Activated naive CD4-positive, alpha-beta T cell treated with anti-CD3 and anti-CD28 coated beads, Interleukin-2, amount 50 U/mL, for 24 hours (primary cell): Measurements from ENCODE around the gene CHAD.

Source experiments
- H3K27ac Mint-ChIP-seq: one replicate; pipeline ENCODE4 v1.8.0; 2021; ENCODE audit warnings: mild to moderate bottlenecking, mixed read lengths
- H3K27me3 Mint-ChIP-seq: one replicate; pipeline ENCODE4 v1.8.0; 2021; ENCODE audit warnings: mixed read lengths
- H3K36me3 Mint-ChIP-seq: one replicate; pipeline ENCODE4 v1.8.0; 2021; ENCODE audit warnings: mixed read lengths
- H3K4me1 Mint-ChIP-seq: one replicate; pipeline ENCODE4 v1.8.0; 2021; ENCODE audit warnings: mixed read lengths
- H3K4me3 Mint-ChIP-seq: one replicate; pipeline ENCODE4 v1.8.0; 2021; ENCODE audit warnings: mild to moderate bottlenecking, mixed read lengths
- H3K9me3 Mint-ChIP-seq: one replicate; pipeline ENCODE4 v1.8.0; 2021; ENCODE audit warnings: mixed read lengths

CHAD gene

GRCh38 chr17:50468304-50469207, at the start of gene CHAD:
Gene CHAD, minus strand, starts transcription at chr17:50468880. Its CDS starts 67 bp downstream, at chr17:50468813.
- peaks cover 2% of the 10 kb centered on the region for H3K36me3 Mint-ChIP-seq
- H3K4me3 Mint-ChIP-seq = peak within 1 kb of the TSS; percentile 65
- H3K4me1 Mint-ChIP-seq = peaks cover 4% of the 10 kb centered on the region
- H3K27ac Mint-ChIP-seq = no peak within 1 kb of the TSS
- no peaks in the 10 kb centered on the region for H3K9me3 Mint-ChIP-seq
- peaks cover 10% of the 10 kb centered on the region for H3K27me3 Mint-ChIP-seq

- Mint-ChIP-seq H3K27me3 (no peaks in the 10 kb centered on the region), H3K4me1 (peaks cover 11% of the 10 kb centered on the region), H3K36me3 (no peaks in the 10 kb centered on the region), H3K27ac (no peak overlapping the region), H3K4me3 (no peak overlapping the region), H3K9me3 (no peaks in the 10 kb centered on the region)
These were observed 49.1 kb upstream of the CHAD start for GRCh38 chr17:50517504-50518383.

- Mint-ChIP-seq H3K4me3 (no peak overlapping the region), H3K27me3 (no peaks in the 10 kb centered on the region), H3K9me3 (no peaks in the 10 kb centered on the region), H3K4me1 (peaks cover 11% of the 10 kb centered on the region), H3K27ac (no peak overlapping the region), H3K36me3 (no peaks in the 10 kb centered on the region)
These were observed 48.3 kb upstream of the CHAD start for GRCh38 chr17:50517011-50517410.

- Mint-ChIP-seq H3K4me3 (no peak overlapping the region), H3K4me1 (peaks cover 26% of the 10 kb centered on the region), H3K27ac (no peak overlapping the region), H3K9me3 (no peaks in the 10 kb centered on the region), H3K36me3 (no peaks in the 10 kb centered on the region), H3K27me3 (no peaks in the 10 kb centered on the region)
These were observed 46.4 kb upstream of the CHAD start for GRCh38 chr17:50514936-50515702.

GRCh38 chr17:50514388-50514787, 45.7 kb upstream of the CHAD start:
- Mint-ChIP-seq H3K4me1 (peaks cover 31% of the 10 kb centered on the region), H3K4me3 (no peak overlapping the region), H3K27ac (no peak overlapping the region), H3K27me3 (no peaks in the 10 kb centered on the region), H3K9me3 (no peaks in the 10 kb centered on the region), H3K36me3 (no peaks in the 10 kb centered on the region)

GRCh38 chr17:50513495-50513894, 44.8 kb upstream of the CHAD start:
- peaks cover 39% of the 10 kb centered on the region for H3K4me1 Mint-ChIP-seq
- no peak overlapping the region for H3K27ac Mint-ChIP-seq
- no peaks in the 10 kb centered on the region for H3K9me3 Mint-ChIP-seq
- no peaks in the 10 kb centered on the region for H3K27me3 Mint-ChIP-seq
- no peak overlapping the region for H3K4me3 Mint-ChIP-seq
- no peaks in the 10 kb centered on the region for H3K36me3 Mint-ChIP-seq

GRCh38 chr17:50511058-50511457, 42.4 kb upstream of the CHAD start:
- Mint-ChIP-seq H3K9me3 (no peaks in the 10 kb centered on the region), H3K4me1 (peaks cover 33% of the 10 kb centered on the region), H3K27me3 (no peaks in the 10 kb centered on the region), H3K27ac (peak overlapping the region; percentile 76), H3K36me3 (no peaks in the 10 kb centered on the region), H3K4me3 (no peak overlapping the region)

- peak overlapping the region; percentile 91 for H3K4me3 Mint-ChIP-seq
- no peaks in the 10 kb centered on the region for H3K36me3 Mint-ChIP-seq
- H3K27me3 Mint-ChIP-seq = no peaks in the 10 kb centered on the region
- H3K4me1 Mint-ChIP-seq = peaks cover 47% of the 10 kb centered on the region
- H3K9me3 Mint-ChIP-seq = no peaks in the 10 kb centered on the region
- H3K27ac Mint-ChIP-seq = peak overlapping the region; percentile 63
These were observed 40.1 kb upstream of the CHAD start for GRCh38 chr17:50508573-50509460.

GRCh38 chr17:50507871-50508572, 39.3 kb upstream of the CHAD start, which contains the start of gene MYCBPAP:
Gene MYCBPAP, plus strand, starts transcription at chr17:50508439. Its CDS starts 236 bp downstream, at chr17:50508675.
- no peaks in the 10 kb centered on the region for H3K36me3 Mint-ChIP-seq
- H3K4me3 Mint-ChIP-seq = peak within 1 kb of the TSS; percentile 91
- peak within 1 kb of the TSS; percentile 63 for H3K27ac Mint-ChIP-seq
- H3K4me1 Mint-ChIP-seq = peaks cover 51% of the 10 kb centered on the region
- no peaks in the 10 kb centered on the region for H3K27me3 Mint-ChIP-seq
- H3K9me3 Mint-ChIP-seq = no peaks in the 10 kb centered on the region

- Mint-ChIP-seq H3K36me3 (no peaks in the 10 kb centered on the region), H3K4me1 (peaks cover 44% of the 10 kb centered on the region), H3K4me3 (peak overlapping the region; percentile 11), H3K27ac (no peak overlapping the region), H3K9me3 (no peaks in the 10 kb centered on the region), H3K27me3 (no peaks in the 10 kb centered on the region)
These were observed 37.6 kb upstream of the CHAD start for GRCh38 chr17:50506298-50506697.

- peaks cover 38% of the 10 kb centered on the region for H3K4me1 Mint-ChIP-seq
- no peaks in the 10 kb centered on the region for H3K9me3 Mint-ChIP-seq
- no peak overlapping the region for H3K4me3 Mint-ChIP-seq
- H3K27me3 Mint-ChIP-seq = no peaks in the 10 kb centered on the region
- H3K27ac Mint-ChIP-seq = no peak overlapping the region
- no peaks in the 10 kb centered on the region for H3K36me3 Mint-ChIP-seq
These were observed 37.0 kb upstream of the CHAD start for GRCh38 chr17:50505591-50506130.

GRCh38 chr17:50502301-50502990, 33.8 kb upstream of the CHAD start:
- Mint-ChIP-seq H3K4me3 (no peak overlapping the region), H3K27ac (no peak overlapping the region), H3K36me3 (no peaks in the 10 kb centered on the region)

GRCh38 chr17:50501054-50501453, 32.4 kb upstream of the CHAD start:
- H3K9me3 Mint-ChIP-seq = no peaks in the 10 kb centered on the region
- no peaks in the 10 kb centered on the region for H3K36me3 Mint-ChIP-seq
- H3K27ac Mint-ChIP-seq = no peak overlapping the region
- H3K4me1 Mint-ChIP-seq = peaks cover 18% of the 10 kb centered on the region
- H3K27me3 Mint-ChIP-seq = peaks cover 2% of the 10 kb centered on the region
- no peak overlapping the region for H3K4me3 Mint-ChIP-seq

More at GRCh38 chr17:50502301-50502990, 33.8 kb upstream of the CHAD start:
- H3K9me3 Mint-ChIP-seq = no peaks in the 10 kb centered on the region
- H3K27me3 Mint-ChIP-seq = peaks cover 2% of the 10 kb centered on the region
- peaks cover 19% of the 10 kb centered on the region for H3K4me1 Mint-ChIP-seq
